Measurements from ENCODE around the gene ADGRD2. TPM values are rescaled to one million over a fixed set of nuclear protein-coding genes. Genes with fewer than 3 reads are reported as not detected.

The ADGRD2 gene
- total RNA-seq, 2 experiments from 2014 or later: not detected

Other genes starting within 250 kb of the ADGRD2 start
- gene NEK6, start 192.5 kb upstream of the ADGRD2 start, total RNA-seq: 10 to 100 TPM; 16.9 to 18.9 TPM
- 100 to 1,000 TPM; 113 to 120 TPM for gene PSMB7, start 35.0 kb upstream of the ADGRD2 start, total RNA-seq
- not detected for gene NR5A1, start 56.9 kb downstream of the ADGRD2 start, total RNA-seq

Data from activated CD4-positive, alpha-beta memory T cell treated with anti-CD3 and anti-CD28 coated beads, Interleukin-2, amount 10 ng/mL, durations not matched to agents 7 days and 5 days (primary cell).